ENCODE data around the gene RNF123.
A peak's percentile ranks its signal among the peaks of the same experiment; 100 is the strongest.

Gene RNF123
- total RNA-seq = 29.2 to 50.0 (median 42.5) reads per million in 3 donors

DNA sequence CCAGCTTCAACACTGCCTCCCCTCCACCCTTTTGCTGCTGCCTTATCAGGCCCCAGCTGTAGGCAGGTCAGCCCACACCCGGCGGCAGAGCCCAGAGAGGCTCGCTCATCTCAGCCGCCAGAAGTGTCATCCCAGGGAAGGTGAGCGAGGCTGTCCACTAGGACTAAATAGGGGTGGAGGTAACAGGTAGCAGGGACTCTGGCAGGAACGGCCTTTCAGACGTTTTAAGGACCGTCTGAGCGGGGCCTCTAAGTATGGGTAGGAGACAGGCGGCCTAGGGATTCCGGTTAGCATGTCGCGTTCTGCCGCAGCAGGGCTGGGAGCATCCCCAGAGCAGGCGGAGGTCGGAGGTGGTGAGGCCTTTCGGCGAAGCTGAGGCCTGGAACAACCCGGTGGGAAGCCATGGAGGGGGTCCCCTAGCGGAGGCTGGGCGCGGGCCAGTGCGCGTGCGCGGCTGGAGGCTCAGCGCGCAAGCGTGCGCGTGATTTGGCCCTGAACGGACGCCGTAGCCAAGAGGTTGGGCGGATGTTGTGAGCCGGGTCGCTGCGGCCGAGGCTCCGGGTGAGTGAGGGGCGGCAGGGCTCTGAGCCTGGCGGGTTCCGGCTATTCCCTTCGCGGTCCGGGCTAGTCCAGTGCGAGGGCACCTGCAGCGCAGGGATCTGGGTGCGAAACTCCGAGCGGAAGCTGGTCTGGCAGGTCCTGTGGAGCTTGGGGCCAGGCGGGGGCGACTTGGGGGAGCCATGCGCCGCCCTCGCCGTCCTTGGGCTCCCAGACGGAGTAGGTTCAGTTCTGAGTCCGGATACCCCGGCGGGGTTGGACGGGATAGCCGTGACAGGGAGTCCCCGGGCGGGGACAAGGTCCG, at the start of gene RNF123, which contains the start of gene MST1:
Gene RNF123, plus strand, starts transcription at position 512 of the 862 bp plus-strand sequence. CDS start 1,609 bp downstream, outside the sequence.
Gene MST1, minus strand, starts transcription at position 429 of the 862 bp plus-strand sequence. CDS start 783 bp downstream, outside the sequence.
- Histone ChIP-seq H3K27me3 (replicated peaks; ENCODE audit: control insufficient read depth, insufficient read depth, low read length, poor library complexity, severe bottlenecking) (no peaks in the 10 kb centered on the region), H3K4me3 (ENCODE audit: insufficient read depth, low read depth, low read length, poor library complexity, severe bottlenecking) (peak within 1 kb of the TSS; percentile 81), H3K27ac (ENCODE audit: insufficient read depth, low read length, poor library complexity, severe bottlenecking) (peak within 1 kb of the TSS; percentile 81), H3K9me3 (ENCODE audit: control insufficient read depth, low read length) (no peaks in the 10 kb centered on the region), H3K36me3 (ENCODE audit: control insufficient read depth, insufficient read depth, low read length) (no peaks in the 10 kb centered on the region), H3K4me1 (ENCODE audit: control insufficient read depth, insufficient read depth, low read length, poor library complexity, severe bottlenecking) (peaks cover 13% of the 10 kb centered on the region)
- DNase-seq = peak; percentile 86 to 88 (median 86)

DNA sequence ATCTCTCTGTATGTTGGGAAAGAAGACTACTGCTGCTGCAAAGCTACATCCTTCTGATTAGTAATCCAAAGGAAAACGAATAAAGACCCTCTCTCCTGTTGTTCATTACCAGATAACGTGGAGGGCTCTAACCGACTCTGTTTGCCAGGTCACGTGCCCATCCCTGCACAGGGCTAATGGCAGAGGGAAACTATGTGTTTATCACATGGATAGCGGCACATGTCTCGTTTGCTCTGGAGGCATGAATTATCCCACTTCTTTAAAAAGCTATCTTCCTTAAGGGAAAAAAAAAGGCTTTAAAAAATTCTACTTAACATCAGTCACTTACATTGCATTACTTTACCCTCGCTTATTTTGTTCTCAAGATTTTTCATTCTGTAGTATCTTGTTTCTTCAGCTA, 48.1 kb upstream of the RNF123 start:
- no peaks in the 10 kb centered on the region for H3K36me3 ChIP-seq (ENCODE audit: control insufficient read depth, insufficient read depth, low read length)
- no peaks in the 10 kb centered on the region for H3K27me3 ChIP-seq (replicated peaks; ENCODE audit: control insufficient read depth, insufficient read depth, low read length, poor library complexity, severe bottlenecking)
- H3K4me1 ChIP-seq (ENCODE audit: control insufficient read depth, insufficient read depth, low read length, poor library complexity, severe bottlenecking) = no peaks in the 10 kb centered on the region
- DNase-seq = no peak
- H3K27ac ChIP-seq (ENCODE audit: insufficient read depth, low read length, poor library complexity, severe bottlenecking) = no peak overlapping the region
- H3K9me3 ChIP-seq (ENCODE audit: control insufficient read depth, low read length) = no peaks in the 10 kb centered on the region
- H3K4me3 ChIP-seq (ENCODE audit: insufficient read depth, low read depth, low read length, poor library complexity, severe bottlenecking) = no peak overlapping the region

DNA sequence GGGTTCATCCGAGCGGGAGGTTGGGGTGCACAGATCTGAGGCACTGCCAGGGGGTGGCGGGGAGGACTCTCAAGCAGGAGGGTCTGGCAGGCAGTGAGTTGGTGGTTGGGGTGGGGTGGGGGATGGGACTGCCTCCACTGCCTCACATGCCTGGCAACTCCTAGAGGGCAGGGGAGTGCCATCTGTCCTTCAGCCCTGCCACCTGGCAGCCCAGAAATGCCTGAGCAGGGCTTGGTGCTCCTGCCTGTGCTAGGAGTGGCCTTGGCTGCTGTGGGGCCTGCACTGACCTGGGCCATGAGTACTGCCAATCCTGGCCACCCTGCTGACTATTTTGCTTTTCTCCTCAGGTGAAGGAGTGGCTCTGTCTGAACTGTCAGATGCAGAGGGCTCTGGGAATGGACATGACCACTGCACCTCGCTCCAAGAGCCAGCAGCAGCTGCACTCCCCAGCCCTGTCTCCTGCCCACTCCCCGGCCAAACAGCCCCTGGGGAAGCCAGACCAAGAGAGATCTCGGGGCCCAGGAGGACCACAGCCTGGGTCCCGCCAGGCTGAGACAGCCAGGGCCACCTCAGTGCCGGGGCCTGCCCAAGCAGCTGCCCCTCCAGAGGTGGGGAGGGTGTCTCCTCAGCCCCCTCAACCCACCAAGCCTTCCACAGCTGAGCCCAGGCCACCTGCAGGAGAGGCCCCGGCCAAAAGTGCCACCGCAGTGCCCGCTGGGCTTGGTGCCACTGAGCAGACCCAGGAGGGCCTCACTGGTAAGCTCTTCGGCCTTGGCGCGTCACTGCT, 47.2 kb upstream of the RNF123 start:
- Histone ChIP-seq H3K4me3 (ENCODE audit: insufficient read depth, low read depth, low read length, poor library complexity, severe bottlenecking) (no peak overlapping the region), H3K27me3 (replicated peaks; ENCODE audit: control insufficient read depth, insufficient read depth, low read length, poor library complexity, severe bottlenecking) (no peaks in the 10 kb centered on the region), H3K4me1 (ENCODE audit: control insufficient read depth, insufficient read depth, low read length, poor library complexity, severe bottlenecking) (no peaks in the 10 kb centered on the region), H3K9me3 (ENCODE audit: control insufficient read depth, low read length) (no peaks in the 10 kb centered on the region), H3K36me3 (ENCODE audit: control insufficient read depth, insufficient read depth, low read length) (no peaks in the 10 kb centered on the region), H3K27ac (ENCODE audit: insufficient read depth, low read length, poor library complexity, severe bottlenecking) (no peak overlapping the region)
- DNase-seq = no peak

DNA sequence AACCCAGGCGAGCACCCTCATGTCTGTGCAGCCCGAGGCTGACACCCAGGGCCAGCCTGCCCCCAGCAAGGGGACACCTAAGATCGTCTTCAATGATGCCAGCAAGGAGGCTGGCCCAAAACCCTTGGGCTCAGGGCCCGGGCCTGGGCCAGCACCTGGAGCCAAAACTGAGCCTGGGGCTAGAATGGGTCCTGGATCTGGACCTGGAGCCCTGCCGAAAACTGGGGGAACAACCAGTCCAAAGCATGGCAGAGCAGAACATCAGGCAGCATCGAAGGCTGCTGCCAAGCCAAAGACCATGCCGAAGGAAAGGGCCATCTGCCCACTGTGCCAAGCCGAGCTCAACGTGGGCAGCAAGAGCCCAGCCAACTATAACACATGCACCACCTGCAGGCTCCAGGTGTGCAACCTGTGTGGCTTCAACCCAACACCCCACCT, 46.6 kb upstream of the RNF123 start:
- DNase-seq = no peak
- H3K27ac ChIP-seq (ENCODE audit: insufficient read depth, low read length, poor library complexity, severe bottlenecking) = no peak overlapping the region
- H3K9me3 ChIP-seq (ENCODE audit: control insufficient read depth, low read length) = no peaks in the 10 kb centered on the region
- no peaks in the 10 kb centered on the region for H3K27me3 ChIP-seq (replicated peaks; ENCODE audit: control insufficient read depth, insufficient read depth, low read length, poor library complexity, severe bottlenecking)
- no peak overlapping the region for H3K4me3 ChIP-seq (ENCODE audit: insufficient read depth, low read depth, low read length, poor library complexity, severe bottlenecking)
- no peaks in the 10 kb centered on the region for H3K36me3 ChIP-seq (ENCODE audit: control insufficient read depth, insufficient read depth, low read length)
- H3K4me1 ChIP-seq (ENCODE audit: control insufficient read depth, insufficient read depth, low read length, poor library complexity, severe bottlenecking) = no peaks in the 10 kb centered on the region

DNA sequence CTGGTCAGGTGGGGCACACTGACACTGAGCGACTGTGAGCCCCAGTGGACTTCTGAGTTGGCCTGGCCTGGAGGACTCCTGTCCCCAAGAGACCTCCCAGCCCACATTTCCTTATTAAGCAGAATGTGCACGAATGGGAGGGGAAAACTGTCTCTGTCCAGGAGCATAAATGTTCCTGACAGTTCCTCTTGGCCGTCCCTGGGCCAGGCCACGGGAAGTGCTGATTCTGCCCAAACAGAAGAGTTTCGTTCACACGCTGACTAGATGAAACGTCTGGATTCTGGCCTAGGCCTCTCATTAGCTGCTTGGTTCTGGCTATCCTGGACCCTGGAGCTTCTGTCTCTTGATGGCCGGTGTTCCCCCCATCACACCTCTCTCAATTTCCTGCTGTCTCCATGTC, 44.7 kb upstream of the RNF123 start:
- Histone ChIP-seq H3K4me3 (ENCODE audit: insufficient read depth, low read depth, low read length, poor library complexity, severe bottlenecking) (no peak overlapping the region), H3K27me3 (replicated peaks; ENCODE audit: control insufficient read depth, insufficient read depth, low read length, poor library complexity, severe bottlenecking) (no peaks in the 10 kb centered on the region), H3K4me1 (ENCODE audit: control insufficient read depth, insufficient read depth, low read length, poor library complexity, severe bottlenecking) (no peaks in the 10 kb centered on the region), H3K9me3 (ENCODE audit: control insufficient read depth, low read length) (no peaks in the 10 kb centered on the region), H3K27ac (ENCODE audit: insufficient read depth, low read length, poor library complexity, severe bottlenecking) (no peak overlapping the region), H3K36me3 (ENCODE audit: control insufficient read depth, insufficient read depth, low read length) (no peaks in the 10 kb centered on the region)
- no peak for DNase-seq

DNA sequence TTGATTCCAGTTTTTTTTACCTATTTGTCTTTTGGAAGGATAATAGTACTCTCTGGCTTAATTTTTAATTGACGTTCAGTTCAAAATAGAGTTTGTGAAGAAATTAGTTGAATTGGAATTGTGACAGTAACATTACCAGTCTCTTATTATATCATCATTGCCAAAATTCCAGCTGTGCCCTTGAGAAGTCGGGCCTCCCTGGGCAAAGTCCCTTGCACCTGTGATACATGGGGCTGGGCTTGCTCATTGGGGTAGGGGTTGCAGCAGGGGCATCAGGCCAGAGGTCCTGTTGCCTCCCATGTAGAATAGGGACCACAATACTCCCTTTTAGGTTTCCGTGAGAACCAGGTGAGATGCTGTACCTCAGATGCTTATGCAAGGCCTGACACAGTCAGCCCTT, 43.1 kb upstream of the RNF123 start:
- DNase-seq = no peak
- H3K9me3 ChIP-seq (ENCODE audit: control insufficient read depth, low read length) = no peaks in the 10 kb centered on the region
- no peaks in the 10 kb centered on the region for H3K4me1 ChIP-seq (ENCODE audit: control insufficient read depth, insufficient read depth, low read length, poor library complexity, severe bottlenecking)
- no peak overlapping the region for H3K4me3 ChIP-seq (ENCODE audit: insufficient read depth, low read depth, low read length, poor library complexity, severe bottlenecking)
- H3K27me3 ChIP-seq (replicated peaks; ENCODE audit: control insufficient read depth, insufficient read depth, low read length, poor library complexity, severe bottlenecking) = no peaks in the 10 kb centered on the region
- no peak overlapping the region for H3K27ac ChIP-seq (ENCODE audit: insufficient read depth, low read length, poor library complexity, severe bottlenecking)
- H3K36me3 ChIP-seq (ENCODE audit: control insufficient read depth, insufficient read depth, low read length) = no peaks in the 10 kb centered on the region

DNA sequence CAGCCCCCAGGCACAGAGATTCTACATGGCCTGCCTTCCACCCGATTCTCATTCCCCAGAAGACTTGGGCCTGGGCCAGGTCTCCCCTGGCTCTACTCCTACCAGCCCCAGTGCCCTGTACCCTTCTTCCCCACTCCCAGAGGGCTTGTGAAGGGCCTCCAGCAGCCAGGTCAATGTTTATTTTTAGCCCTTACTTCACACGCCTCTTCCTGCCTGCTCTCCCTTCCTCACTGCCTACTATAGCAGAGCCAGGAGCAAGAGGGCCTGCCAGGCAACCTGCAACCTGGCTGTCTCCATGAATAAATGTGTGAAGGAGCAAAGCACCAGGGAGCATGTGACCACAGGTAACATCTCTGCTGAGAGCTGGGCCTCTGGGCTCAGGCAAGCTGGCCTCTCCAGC, 41.6 kb upstream of the RNF123 start:
- no peaks in the 10 kb centered on the region for H3K4me1 ChIP-seq (ENCODE audit: control insufficient read depth, insufficient read depth, low read length, poor library complexity, severe bottlenecking)
- H3K27ac ChIP-seq (ENCODE audit: insufficient read depth, low read length, poor library complexity, severe bottlenecking) = no peak overlapping the region
- no peak overlapping the region for H3K4me3 ChIP-seq (ENCODE audit: insufficient read depth, low read depth, low read length, poor library complexity, severe bottlenecking)

DNA sequence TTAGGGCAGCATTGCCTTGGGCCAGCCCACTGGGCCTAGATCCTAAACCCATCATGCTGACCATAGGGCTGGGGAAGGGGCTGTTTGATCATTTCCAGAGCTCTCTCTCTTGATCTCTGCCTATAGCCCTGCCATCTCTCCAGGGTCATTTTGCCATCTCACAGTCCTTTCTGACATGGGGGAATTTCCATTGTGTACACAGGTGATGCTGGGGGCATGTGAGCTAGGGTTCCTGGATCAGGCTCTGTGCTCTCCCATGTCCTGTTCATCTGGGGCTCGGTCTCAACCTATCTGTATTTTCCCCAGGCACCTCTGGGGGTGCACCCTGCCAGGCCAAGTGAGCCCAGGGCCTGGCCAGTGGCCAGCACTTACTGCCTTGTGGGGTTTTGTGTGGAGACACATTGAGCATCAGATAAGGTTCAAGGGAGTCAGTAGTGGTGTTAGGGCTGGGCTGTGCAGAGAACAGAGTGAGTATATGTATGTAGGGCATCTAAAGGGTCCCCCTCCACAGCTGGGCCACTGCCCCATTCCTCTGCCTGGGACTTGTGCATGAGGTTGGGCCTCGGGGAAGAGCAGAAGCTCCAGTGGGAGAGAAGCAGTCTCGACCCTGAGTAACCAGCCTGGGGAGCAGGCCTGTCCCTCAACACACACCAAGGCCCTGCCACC, 40.9 kb upstream of the RNF123 start:
- H3K36me3 ChIP-seq (ENCODE audit: control insufficient read depth, insufficient read depth, low read length) = no peaks in the 10 kb centered on the region
- DNase-seq = no peak
- H3K27ac ChIP-seq (ENCODE audit: insufficient read depth, low read length, poor library complexity, severe bottlenecking) = no peak overlapping the region
- H3K9me3 ChIP-seq (ENCODE audit: control insufficient read depth, low read length) = no peaks in the 10 kb centered on the region
- no peaks in the 10 kb centered on the region for H3K27me3 ChIP-seq (replicated peaks; ENCODE audit: control insufficient read depth, insufficient read depth, low read length, poor library complexity, severe bottlenecking)
- no peaks in the 10 kb centered on the region for H3K4me1 ChIP-seq (ENCODE audit: control insufficient read depth, insufficient read depth, low read length, poor library complexity, severe bottlenecking)
- H3K4me3 ChIP-seq (ENCODE audit: insufficient read depth, low read depth, low read length, poor library complexity, severe bottlenecking) = no peak overlapping the region

More for the DNA sequence above, 41.6 kb upstream of the RNF123 start:
- Histone ChIP-seq H3K9me3 (ENCODE audit: control insufficient read depth, low read length) (no peaks in the 10 kb centered on the region), H3K27me3 (replicated peaks; ENCODE audit: control insufficient read depth, insufficient read depth, low read length, poor library complexity, severe bottlenecking) (no peaks in the 10 kb centered on the region), H3K36me3 (ENCODE audit: control insufficient read depth, insufficient read depth, low read length) (no peaks in the 10 kb centered on the region)
- no peak for DNase-seq

DNA sequence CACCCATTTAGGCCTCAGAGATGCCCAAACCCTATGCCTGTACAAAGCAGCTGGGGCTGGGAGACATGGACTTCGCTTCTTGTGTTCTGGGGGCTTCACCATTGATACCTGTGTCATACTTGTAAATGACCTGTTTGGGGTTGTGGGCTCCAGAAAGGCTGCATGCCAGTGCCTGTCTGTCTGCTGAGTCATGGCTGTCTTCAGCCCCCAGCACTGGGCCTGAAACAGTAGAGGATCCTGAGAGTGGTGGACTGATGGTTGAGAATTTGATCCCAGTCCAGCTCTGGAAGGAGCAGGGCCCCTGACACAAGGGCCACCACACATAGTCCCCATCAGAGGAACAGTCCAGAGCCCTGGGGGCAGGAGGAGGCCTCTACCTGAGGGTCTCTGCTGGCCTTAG, 39.8 kb upstream of the RNF123 start:
- H3K9me3 ChIP-seq (ENCODE audit: control insufficient read depth, low read length) = no peaks in the 10 kb centered on the region
- H3K4me1 ChIP-seq (ENCODE audit: control insufficient read depth, insufficient read depth, low read length, poor library complexity, severe bottlenecking) = no peaks in the 10 kb centered on the region
- H3K36me3 ChIP-seq (ENCODE audit: control insufficient read depth, insufficient read depth, low read length) = no peaks in the 10 kb centered on the region
- no peaks in the 10 kb centered on the region for H3K27me3 ChIP-seq (replicated peaks; ENCODE audit: control insufficient read depth, insufficient read depth, low read length, poor library complexity, severe bottlenecking)
- H3K27ac ChIP-seq (ENCODE audit: insufficient read depth, low read length, poor library complexity, severe bottlenecking) = no peak overlapping the region
- no peak for DNase-seq
- no peak overlapping the region for H3K4me3 ChIP-seq (ENCODE audit: insufficient read depth, low read depth, low read length, poor library complexity, severe bottlenecking)
